ENCODE results near the gene NOSIP.

Gene NOSIP

DNA sequence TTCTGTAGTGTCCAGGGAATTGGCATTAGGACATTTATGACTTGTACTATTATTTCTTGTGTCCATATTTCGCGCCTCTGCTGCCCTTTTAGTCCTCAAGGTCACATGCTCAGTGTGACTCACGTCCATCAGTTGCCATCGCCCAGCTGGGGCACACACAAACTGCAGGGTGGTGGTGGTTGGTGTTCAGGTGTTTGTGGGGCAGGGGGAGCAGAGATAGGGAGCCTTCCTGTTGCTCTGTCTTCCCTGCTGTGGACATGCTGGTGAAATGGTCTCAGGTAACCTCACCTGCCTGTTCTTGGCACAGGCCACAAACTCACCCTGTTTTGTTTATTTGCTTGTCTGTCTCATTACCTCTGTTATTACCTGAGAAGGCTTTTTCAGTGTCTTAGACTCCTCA is 33.0 kb upstream of the NOSIP start:
- no peaks in the 10 kb centered on the region for H3K9me3 ChIP-seq (ENCODE audit: control insufficient read depth in 5 of 5, low read length in 5 of 5)
- peaks cover 0 to 61% (median 39%) of the 10 kb centered on the region in 5 donors for H3K36me3 ChIP-seq (ENCODE audit: control insufficient read depth in 5 of 5, insufficient read depth in 5 of 5, low read length in 5 of 5)
- H3K9ac ChIP-seq (ENCODE audit: low read length in 5 of 5) = no peak overlapping the region
- peak overlapping the region; percentile 68 for H3K27ac ChIP-seq (ENCODE audit: low read depth, low read length)
- H3K4me3 ChIP-seq (ENCODE audit: low read depth in 1 of 5, low read length in 5 of 5) = no peak overlapping the region
- H3K4me1 ChIP-seq (ENCODE audit: control insufficient read depth in 5 of 5, insufficient read depth in 5 of 5, low read length in 5 of 5) = peaks cover 0 to 35% (median 34%) of the 10 kb centered on the region in 5 donors
- no peaks in the 10 kb centered on the region for H3K27me3 ChIP-seq (ENCODE audit: control insufficient read depth in 5 of 5, insufficient read depth in 4 of 5, low read length in 5 of 5)

DNA sequence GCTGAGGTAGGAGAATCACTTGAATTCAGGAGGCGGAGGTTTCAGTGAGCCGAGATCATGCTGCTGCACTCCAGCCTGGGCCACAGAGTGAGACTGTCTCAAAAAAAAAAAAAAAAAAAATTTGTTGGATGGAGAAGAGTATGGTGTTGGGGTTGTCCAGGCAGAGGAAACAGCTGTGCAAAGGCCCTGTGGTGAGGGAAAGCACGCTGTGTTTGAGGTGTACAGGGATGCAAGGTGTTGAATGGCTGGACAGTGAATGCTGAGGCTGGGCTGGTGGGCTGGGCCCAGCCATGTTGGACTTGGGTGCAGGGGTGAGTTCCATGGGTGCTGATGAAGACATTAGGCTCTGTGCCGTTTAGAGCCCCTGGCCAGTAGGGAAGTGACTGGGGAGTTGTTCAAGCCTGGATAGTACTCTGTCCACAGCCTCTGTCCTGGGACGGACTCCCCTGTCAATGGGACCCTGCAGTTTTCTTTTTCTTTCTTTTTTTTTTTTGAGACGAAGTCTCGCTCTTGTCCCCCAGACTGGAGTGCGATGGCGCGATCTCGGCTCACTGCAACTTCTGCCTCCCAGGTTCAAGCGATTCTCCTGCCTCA is 29.2 kb upstream of the NOSIP start:
- H3K27ac ChIP-seq (ENCODE audit: low read depth, low read length) = peak overlapping the region; percentile 55
- peaks cover 0 to 53% (median 15%) of the 10 kb centered on the region in 5 donors for H3K36me3 ChIP-seq (ENCODE audit: control insufficient read depth in 5 of 5, insufficient read depth in 5 of 5, low read length in 5 of 5)
- no peak overlapping the region for H3K4me3 ChIP-seq (ENCODE audit: low read depth in 1 of 5, low read length in 5 of 5)
- peaks cover 0 to 41% (median 33%) of the 10 kb centered on the region in 5 donors for H3K4me1 ChIP-seq (ENCODE audit: control insufficient read depth in 5 of 5, insufficient read depth in 5 of 5, low read length in 5 of 5)
- H3K9me3 ChIP-seq (ENCODE audit: control insufficient read depth in 5 of 5, low read length in 5 of 5) = no peaks in the 10 kb centered on the region
- H3K9ac ChIP-seq (ENCODE audit: low read length in 5 of 5) = no peak overlapping the region
- no peaks in the 10 kb centered on the region for H3K27me3 ChIP-seq (ENCODE audit: control insufficient read depth in 5 of 5, insufficient read depth in 4 of 5, low read length in 5 of 5)

DNA sequence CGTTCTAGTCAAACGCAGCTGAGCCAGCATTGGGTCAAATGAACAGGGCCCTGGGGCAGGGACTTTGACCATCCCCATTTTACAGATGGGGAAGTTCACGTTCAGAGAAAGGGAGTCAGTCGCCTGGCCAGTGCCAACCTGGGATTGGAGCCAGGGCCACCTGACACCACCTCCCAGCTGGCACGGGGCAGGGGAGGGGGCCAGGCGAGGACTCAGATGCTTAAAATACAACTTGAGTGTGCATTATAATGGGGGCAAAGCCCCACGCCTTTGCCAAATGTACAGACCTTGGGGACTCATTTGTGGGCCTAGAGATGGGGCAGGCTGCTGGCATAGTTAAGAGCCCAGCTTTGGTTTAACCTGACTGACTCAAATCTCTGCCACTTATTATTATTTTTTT is 25.2 kb upstream of the NOSIP start:
- Histone ChIP-seq H3K9ac (ENCODE audit: low read length in 5 of 5) (peak overlapping the region in 1 of 5 donors; percentile 13), H3K9me3 (ENCODE audit: control insufficient read depth in 5 of 5, low read length in 5 of 5) (no peaks in the 10 kb centered on the region), H3K36me3 (ENCODE audit: control insufficient read depth in 5 of 5, insufficient read depth in 5 of 5, low read length in 5 of 5) (peaks cover 0 to 81% (median 35%) of the 10 kb centered on the region in 5 donors), H3K4me3 (ENCODE audit: low read depth in 1 of 5, low read length in 5 of 5) (no peak overlapping the region), H3K27me3 (ENCODE audit: control insufficient read depth in 5 of 5, insufficient read depth in 4 of 5, low read length in 5 of 5) (no peaks in the 10 kb centered on the region), H3K27ac (ENCODE audit: low read depth, low read length) (no peak overlapping the region), H3K4me1 (ENCODE audit: control insufficient read depth in 5 of 5, insufficient read depth in 5 of 5, low read length in 5 of 5) (peaks cover 0 to 19% (median 12%) of the 10 kb centered on the region in 5 donors)

DNA sequence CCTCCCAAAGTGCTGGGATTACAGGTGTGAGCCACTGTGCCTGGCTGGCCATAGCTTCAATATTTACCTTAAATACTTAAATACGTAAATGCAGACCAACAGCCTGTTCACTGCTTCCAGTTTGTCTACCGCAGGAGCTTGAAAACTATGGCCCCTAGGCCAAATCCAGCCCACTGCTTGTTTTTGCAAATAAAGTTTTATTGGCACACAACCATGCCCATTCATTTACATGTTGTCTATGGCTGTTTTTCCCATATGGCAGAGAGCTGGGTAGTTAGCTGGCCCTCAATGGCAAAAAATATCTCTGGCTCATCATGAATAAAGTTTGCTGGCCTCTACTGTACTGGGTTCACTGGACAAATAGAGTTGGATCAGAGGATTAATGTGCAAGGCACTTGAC is 22.4 kb upstream of the NOSIP start:
- H3K36me3 ChIP-seq (ENCODE audit: control insufficient read depth in 5 of 5, insufficient read depth in 5 of 5, low read length in 5 of 5) = peaks cover 0 to 86% (median 48%) of the 10 kb centered on the region in 5 donors

DNA sequence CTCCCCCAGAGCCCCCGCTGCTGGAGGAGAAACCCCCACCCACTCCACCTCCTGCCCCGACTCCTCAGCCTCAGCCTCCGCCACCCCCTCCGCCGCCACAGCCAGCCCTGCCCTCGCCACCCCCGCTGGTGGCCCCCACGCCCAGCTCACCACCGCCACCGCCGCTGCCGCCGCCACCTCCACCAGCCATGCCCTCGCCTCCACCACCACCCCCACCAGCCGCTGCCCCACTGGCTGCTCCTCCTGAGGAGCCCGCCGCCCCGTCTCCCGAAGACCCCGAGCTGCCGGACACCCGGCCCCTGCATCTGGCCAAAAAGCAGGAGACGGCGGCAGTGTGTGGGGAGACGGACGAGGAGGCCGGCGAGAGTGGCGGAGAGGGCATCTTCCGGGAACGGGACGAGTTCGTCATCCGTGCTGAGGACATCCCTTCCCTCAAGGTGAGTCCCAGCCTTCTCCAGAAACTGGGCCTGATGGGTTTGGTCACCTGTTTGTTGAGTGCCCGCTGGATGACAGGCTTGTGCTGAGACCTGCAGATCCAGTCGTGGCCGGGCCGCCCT is 21.2 kb upstream of the NOSIP start:
- Histone ChIP-seq H3K27me3 (ENCODE audit: control insufficient read depth in 5 of 5, insufficient read depth in 4 of 5, low read length in 5 of 5) (no peaks in the 10 kb centered on the region), H3K9me3 (ENCODE audit: control insufficient read depth in 5 of 5, low read length in 5 of 5) (no peaks in the 10 kb centered on the region), H3K36me3 (ENCODE audit: control insufficient read depth in 5 of 5, insufficient read depth in 5 of 5, low read length in 5 of 5) (peaks cover 0 to 88% (median 59%) of the 10 kb centered on the region in 5 donors), H3K4me3 (ENCODE audit: low read depth in 1 of 5, low read length in 5 of 5) (no peak overlapping the region), H3K9ac (ENCODE audit: low read length in 5 of 5) (no peak overlapping the region), H3K4me1 (ENCODE audit: control insufficient read depth in 5 of 5, insufficient read depth in 5 of 5, low read length in 5 of 5) (peaks cover 0 to 8% (median 0%) of the 10 kb centered on the region in 5 donors), H3K27ac (ENCODE audit: low read depth, low read length) (no peak overlapping the region)

More for the DNA sequence above, 22.4 kb upstream of the NOSIP start:
- Histone ChIP-seq H3K4me1 (ENCODE audit: control insufficient read depth in 5 of 5, insufficient read depth in 5 of 5, low read length in 5 of 5) (peaks cover 0 to 8% (median 0%) of the 10 kb centered on the region in 5 donors), H3K27me3 (ENCODE audit: control insufficient read depth in 5 of 5, insufficient read depth in 4 of 5, low read length in 5 of 5) (no peaks in the 10 kb centered on the region), H3K9ac (ENCODE audit: low read length in 5 of 5) (no peak overlapping the region), H3K27ac (ENCODE audit: low read depth, low read length) (no peak overlapping the region), H3K4me3 (ENCODE audit: low read depth in 1 of 5, low read length in 5 of 5) (no peak overlapping the region), H3K9me3 (ENCODE audit: control insufficient read depth in 5 of 5, low read length in 5 of 5) (no peaks in the 10 kb centered on the region)

DNA sequence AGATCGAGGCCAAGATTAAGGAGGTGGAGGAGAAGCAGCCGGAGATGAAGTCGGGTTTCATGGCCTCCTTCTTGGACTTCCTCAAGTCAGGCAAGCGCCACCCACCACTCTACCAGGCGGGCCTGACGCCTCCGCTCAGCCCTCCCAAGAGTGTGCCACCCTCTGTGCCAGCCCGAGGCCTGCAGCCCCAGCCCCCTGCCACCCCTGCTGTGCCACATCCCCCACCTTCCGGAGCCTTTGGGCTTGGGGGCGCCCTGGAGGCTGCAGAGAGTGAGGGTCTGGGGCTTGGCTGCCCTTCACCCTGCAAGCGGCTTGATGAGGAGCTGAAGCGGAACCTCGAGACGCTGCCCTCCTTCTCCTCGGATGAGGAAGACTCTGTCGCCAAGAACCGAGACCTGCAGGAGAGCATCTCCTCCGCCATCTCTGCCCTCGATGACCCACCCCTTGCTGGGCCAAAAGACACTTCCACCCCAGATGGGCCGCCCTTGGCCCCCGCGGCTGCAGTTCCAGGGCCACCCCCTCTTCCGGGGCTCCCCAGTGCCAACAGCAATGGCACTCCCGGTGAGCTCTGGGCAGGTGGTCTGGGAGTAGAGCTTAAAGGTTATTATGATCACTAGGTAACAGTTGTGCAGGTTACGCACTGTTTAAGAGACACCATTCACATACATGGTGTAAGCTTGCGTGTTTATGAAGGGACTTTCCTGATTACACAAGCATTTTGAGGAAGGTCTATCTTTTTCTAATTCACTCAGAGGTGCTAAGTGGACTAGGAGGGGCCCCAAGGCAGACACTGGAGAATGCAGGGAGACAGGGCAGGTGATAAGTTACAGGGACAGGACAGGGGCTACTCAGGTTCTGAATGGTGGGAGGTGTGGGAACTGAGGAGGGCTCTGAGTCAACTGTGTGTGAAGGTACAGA is 19.3 kb upstream of the NOSIP start:
- H3K9me3 ChIP-seq (ENCODE audit: control insufficient read depth in 5 of 5, low read length in 5 of 5) = no peaks in the 10 kb centered on the region
- H3K36me3 ChIP-seq (ENCODE audit: control insufficient read depth in 5 of 5, insufficient read depth in 5 of 5, low read length in 5 of 5) = peaks cover 0 to 93% (median 66%) of the 10 kb centered on the region in 5 donors
- H3K9ac ChIP-seq (ENCODE audit: low read length in 5 of 5) = no peak overlapping the region
- H3K4me3 ChIP-seq (ENCODE audit: low read depth in 1 of 5, low read length in 5 of 5) = no peak overlapping the region
- H3K27ac ChIP-seq (ENCODE audit: low read depth, low read length) = no peak overlapping the region
- no peaks in the 10 kb centered on the region for H3K27me3 ChIP-seq (ENCODE audit: control insufficient read depth in 5 of 5, insufficient read depth in 4 of 5, low read length in 5 of 5)
- no peaks in the 10 kb centered on the region for H3K4me1 ChIP-seq (ENCODE audit: control insufficient read depth in 5 of 5, insufficient read depth in 5 of 5, low read length in 5 of 5)

DNA sequence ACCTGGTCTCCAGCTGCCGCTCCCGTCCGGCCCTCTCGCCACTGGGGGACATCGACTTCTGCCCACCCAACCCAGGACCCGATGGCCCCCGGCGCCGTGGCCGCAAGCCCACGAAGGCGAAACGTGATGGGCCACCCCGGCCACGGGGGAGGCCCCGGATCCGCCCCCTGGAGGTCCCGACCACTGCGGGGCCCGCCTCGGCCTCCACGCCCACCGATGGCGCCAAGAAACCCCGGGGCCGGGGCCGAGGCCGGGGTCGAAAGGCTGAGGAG is 17.3 kb upstream of the NOSIP start:
- H3K27ac ChIP-seq (ENCODE audit: low read depth, low read length) = no peak overlapping the region
- H3K27me3 ChIP-seq (ENCODE audit: control insufficient read depth in 5 of 5, insufficient read depth in 4 of 5, low read length in 5 of 5) = no peaks in the 10 kb centered on the region
- H3K36me3 ChIP-seq (ENCODE audit: control insufficient read depth in 5 of 5, insufficient read depth in 5 of 5, low read length in 5 of 5) = peaks cover 4 to 82% (median 59%) of the 10 kb centered on the region in 5 donors
- H3K4me3 ChIP-seq (ENCODE audit: low read depth in 1 of 5, low read length in 5 of 5) = no peak overlapping the region
- no peaks in the 10 kb centered on the region for H3K9me3 ChIP-seq (ENCODE audit: control insufficient read depth in 5 of 5, low read length in 5 of 5)
- H3K9ac ChIP-seq (ENCODE audit: low read length in 5 of 5) = no peak overlapping the region
- peaks cover under 1 to 16% (median 15%) of the 10 kb centered on the region in 5 donors for H3K4me1 ChIP-seq (ENCODE audit: control insufficient read depth in 5 of 5, insufficient read depth in 5 of 5, low read length in 5 of 5)

DNA sequence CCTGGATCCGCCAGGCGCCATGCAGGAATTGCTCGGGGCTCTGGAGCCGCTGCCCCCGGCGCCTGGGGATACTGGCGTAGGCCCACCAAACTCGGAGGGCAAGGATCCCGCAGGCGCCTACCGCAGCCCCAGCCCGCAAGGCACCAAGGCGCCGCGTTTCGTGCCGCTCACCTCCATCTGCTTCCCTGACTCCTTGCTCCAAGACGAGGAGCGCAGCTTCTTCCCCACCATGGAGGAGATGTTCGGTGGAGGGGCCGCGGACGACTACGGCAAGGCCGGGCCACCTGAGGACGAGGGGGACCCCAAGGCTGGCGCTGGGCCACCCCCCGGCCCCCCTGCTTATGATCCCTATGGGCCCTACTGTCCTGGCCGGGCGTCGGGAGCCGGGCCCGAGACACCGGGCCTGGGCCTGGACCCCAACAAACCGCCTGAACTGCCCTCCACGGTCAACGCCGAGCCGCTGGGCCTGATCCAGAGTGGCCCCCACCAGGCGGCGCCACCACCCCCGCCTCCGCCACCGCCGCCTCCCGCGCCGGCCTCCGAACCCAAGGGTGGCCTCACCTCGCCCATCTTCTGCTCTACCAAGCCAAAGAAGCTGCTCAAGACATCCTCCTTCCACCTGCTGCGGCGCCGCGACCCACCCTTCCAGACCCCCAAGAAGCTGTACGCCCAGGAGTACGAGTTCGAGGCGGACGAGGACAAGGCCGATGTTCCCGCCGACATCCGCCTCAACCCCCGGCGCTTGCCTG is 16.8 kb upstream of the NOSIP start:
- Histone ChIP-seq H3K4me1 (ENCODE audit: control insufficient read depth in 5 of 5, insufficient read depth in 5 of 5, low read length in 5 of 5) (peaks cover 5 to 22% (median 20%) of the 10 kb centered on the region in 5 donors), H3K27me3 (ENCODE audit: control insufficient read depth in 5 of 5, insufficient read depth in 4 of 5, low read length in 5 of 5) (no peaks in the 10 kb centered on the region), H3K27ac (ENCODE audit: low read depth, low read length) (no peak overlapping the region), H3K36me3 (ENCODE audit: control insufficient read depth in 5 of 5, insufficient read depth in 5 of 5, low read length in 5 of 5) (peaks cover 4 to 77% (median 55%) of the 10 kb centered on the region in 5 donors), H3K4me3 (ENCODE audit: low read depth in 1 of 5, low read length in 5 of 5) (no peak overlapping the region), H3K9ac (ENCODE audit: low read length in 5 of 5) (no peak overlapping the region), H3K9me3 (ENCODE audit: control insufficient read depth in 5 of 5, low read length in 5 of 5) (no peaks in the 10 kb centered on the region)

DNA sequence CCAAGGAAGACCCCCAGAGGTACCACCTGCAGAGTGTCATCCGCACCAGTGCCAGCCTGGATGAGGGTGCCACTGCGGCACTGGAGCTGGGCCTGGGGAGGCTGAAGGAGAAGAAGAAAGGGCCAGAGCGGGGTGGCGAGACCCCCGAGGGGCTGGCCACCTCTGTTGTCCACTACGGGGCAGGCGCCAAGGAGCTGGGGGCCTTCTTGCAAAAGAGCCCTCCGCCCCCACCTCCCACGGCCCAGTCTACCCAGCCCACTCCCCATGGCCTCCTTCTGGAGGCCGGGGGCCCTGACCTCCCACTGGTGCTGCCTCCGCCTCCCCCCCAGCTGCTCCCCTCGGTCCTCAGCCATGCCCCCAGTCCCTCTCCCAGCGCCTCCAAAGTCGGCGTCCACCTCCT is 16.1 kb upstream of the NOSIP start:
- H3K27ac ChIP-seq (ENCODE audit: low read depth, low read length) = no peak overlapping the region
- no peak overlapping the region for H3K4me3 ChIP-seq (ENCODE audit: low read depth in 1 of 5, low read length in 5 of 5)
- H3K36me3 ChIP-seq (ENCODE audit: control insufficient read depth in 5 of 5, insufficient read depth in 5 of 5, low read length in 5 of 5) = peaks cover 4 to 71% (median 50%) of the 10 kb centered on the region in 5 donors
- no peaks in the 10 kb centered on the region for H3K9me3 ChIP-seq (ENCODE audit: control insufficient read depth in 5 of 5, low read length in 5 of 5)
- H3K27me3 ChIP-seq (ENCODE audit: control insufficient read depth in 5 of 5, insufficient read depth in 4 of 5, low read length in 5 of 5) = no peaks in the 10 kb centered on the region
- no peak overlapping the region for H3K9ac ChIP-seq (ENCODE audit: low read length in 5 of 5)
- H3K4me1 ChIP-seq (ENCODE audit: control insufficient read depth in 5 of 5, insufficient read depth in 5 of 5, low read length in 5 of 5) = peaks cover 5 to 26% (median 25%) of the 10 kb centered on the region in 5 donors

Data from subcutaneous abdominal adipose tissue (tissue), 5 donors.